HL-60 (cell line): ENCODE measurements around the gene KLHL3.

Source experiments
- DNase-seq, 2 experiments: peaks; one replicate each; pipeline ENCODE4 v3.0.0-alpha.2; 2010 to 2020; ENCODE audit warnings: low read depth in 1 of 2, low spot score in 1 of 2
- H3K27ac ChIP-seq: fragments of 250-450 bp; sonication (Bioruptor Pico); replicated peaks from 2 replicates; pipeline ENCODE4 v1.5.1; 2020; ENCODE audit warnings: mild to moderate bottlenecking, moderate library complexity
- H3K27me3 ChIP-seq: fragments of 250-450 bp; sonication (Bioruptor Pico); 2 replicates; pipeline ENCODE4 v1.5.1; 2021; ENCODE audit warnings: mild to moderate bottlenecking, moderate library complexity; ENCODE audit not compliant: insufficient read depth, poor library complexity, severe bottlenecking
- H3K4me3 ChIP-seq: replicated peaks from 2 replicates; pipeline ENCODE4 v1.5.1; 2011; ENCODE audit warnings: mild to moderate bottlenecking, control low read depth, low read length; ENCODE audit not compliant: insufficient read depth
- CTCF ChIP-seq: IDR thresholded peaks from one replicate; pipeline ENCODE4 v1.5.1; 2011; ENCODE audit warnings: low read length, control low read depth, inconsistent platforms; ENCODE audit not compliant: insufficient read depth
- GABPA ChIP-seq: IDR thresholded peaks from 2 replicates; pipeline ENCODE4 v1.6.1; 2012; ENCODE audit warnings: low read depth
- POLR2AphosphoS5 ChIP-seq: IDR thresholded peaks from 2 replicates; pipeline ENCODE4 v1.6.1; 2012; ENCODE audit warnings: low read depth
- REST ChIP-seq: IDR thresholded peaks from 2 replicates; pipeline ENCODE4 v1.6.1; 2012; ENCODE audit warnings: low read depth; ENCODE audit not compliant: insufficient replicate concordance
- SPI1 ChIP-seq: IDR thresholded peaks from 2 replicates; pipeline ENCODE4 v1.6.1; 2012; ENCODE audit warnings: low read depth, mild to moderate bottlenecking, borderline replicate concordance

The KLHL3 gene

GRCh38 chr5:137672881-137673280 lies 63.0 kb downstream of the KLHL3 start:
- Histone ChIP-seq H3K4me3 (no peak overlapping the region), H3K27me3 (no peaks in the 10 kb centered on the region), H3K27ac (no peak overlapping the region)
- no peak for TF ChIP-seq CTCF
- TF ChIP-seq GABPA = no peak
- TF ChIP-seq POLR2AphosphoS5 = no peak
- no peak for TF ChIP-seq SPI1
- no peak for TF ChIP-seq REST
- no peak for DNase-seq

- DNase-seq = no peak
- Histone ChIP-seq H3K27ac (no peak overlapping the region), H3K27me3 (no peaks in the 10 kb centered on the region), H3K4me3 (no peak overlapping the region)
- TF ChIP-seq GABPA (no peak), CTCF (no peak), REST (no peak), POLR2AphosphoS5 (no peak), SPI1 (no peak)
Observed at GRCh38 chr5:137672001-137672400, 63.9 kb downstream of the KLHL3 start.

DNA sequence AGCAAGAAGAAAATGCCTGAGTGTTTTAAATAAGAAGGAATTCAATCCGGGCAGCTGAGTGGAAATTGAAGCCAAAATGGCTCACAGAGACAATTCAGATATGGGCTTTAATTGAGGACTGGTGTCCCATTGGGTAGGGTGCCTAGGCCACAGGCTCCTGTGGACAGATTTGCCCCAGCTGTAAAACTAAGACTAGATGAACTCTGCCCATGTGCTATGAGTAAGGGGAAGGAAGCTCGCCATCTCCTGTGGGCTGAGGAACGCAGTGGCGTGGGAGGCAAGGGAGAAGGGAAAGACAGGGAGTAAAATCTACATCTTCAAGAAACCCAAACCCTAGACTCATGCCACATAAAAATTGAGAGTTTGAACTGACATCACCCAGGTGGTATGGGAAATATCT lies 66.1 kb downstream of the KLHL3 start:
- no peak for DNase-seq
- Histone ChIP-seq H3K27me3 (no peaks in the 10 kb centered on the region), H3K27ac (no peak overlapping the region), H3K4me3 (no peak overlapping the region)
- TF ChIP-seq REST (no peak), POLR2AphosphoS5 (no peak), SPI1 (no peak), CTCF (no peak), GABPA (no peak)
